SU-DHL-6 (cell line): ENCODE results near the gene DGUOK.

Source experiments
- H2AFZ ChIP-seq: fragments of 200-600 bp; sonication (generic); 2 replicates; pipeline ENCODE4 v1.6.1; 2014; ENCODE audit warnings: low read depth, mild to moderate bottlenecking, moderate library complexity, mixed read lengths, antibody characterized with exemption, low read length; ENCODE audit not compliant: severe bottlenecking
- H3F3A ChIP-seq: fragments of 200-600 bp; shearing (Covaris generic); 2 replicates; pipeline ENCODE4 v1.6.0; 2016; ENCODE audit warnings: antibody characterized with exemption, mild to moderate bottlenecking; ENCODE audit not compliant: insufficient read depth
- H3K27ac ChIP-seq: fragments of 200-600 bp; sonication (generic); 2 replicates; pipeline ENCODE4 v1.5.1; 2016; ENCODE audit warnings: low read depth, mild to moderate bottlenecking, low read length, moderate library complexity, mixed read lengths
- H3K27me3 ChIP-seq: fragments of 200-600 bp; sonication (generic), shearing (Covaris generic); 2 replicates; pipeline ENCODE4 v1.6.0; 2014; ENCODE audit warnings: mild to moderate bottlenecking, low read length
- H3K36me3 ChIP-seq: fragments of 200-600 bp; sonication (generic); 2 replicates; pipeline ENCODE4 v1.6.1; 2014; ENCODE audit warnings: mild to moderate bottlenecking, low read length, mixed read lengths
- H3K4me2 ChIP-seq: fragments of 300-600, 200-600 bp; shearing (Covaris generic), sonication (generic); 2 replicates; pipeline ENCODE4 v1.6.0; 2014; ENCODE audit warnings: low read length, low read depth, mild to moderate bottlenecking; ENCODE audit not compliant: poor library complexity, severe bottlenecking
- H3K4me3 ChIP-seq: fragments of 200-600 bp; sonication (generic); 2 replicates; pipeline ENCODE4 v1.5.1; 2014; ENCODE audit warnings: antibody characterized with exemption, low read length, mild to moderate bottlenecking, mixed read lengths; ENCODE audit not compliant: insufficient read depth, poor library complexity, severe bottlenecking
- H3K79me2 ChIP-seq: fragments of 200-600 bp; sonication (generic); 2 replicates; pipeline ENCODE4 v1.6.1; 2014; ENCODE audit warnings: mild to moderate bottlenecking, low read length, moderate library complexity; ENCODE audit not compliant: insufficient read depth
- H3K9ac ChIP-seq: fragments of 200-600 bp; sonication (generic); 2 replicates; pipeline ENCODE4 v1.7.0; 2014; ENCODE audit warnings: mild to moderate bottlenecking, low read length
- H3K9me2 ChIP-seq: fragments of 200-600 bp; sonication (generic); replicated peaks from 2 replicates; pipeline ENCODE4 v1.6.1; 2014; ENCODE audit warnings: low read length; ENCODE audit not compliant: insufficient read depth
- H3K9me3 ChIP-seq: fragments of 200-600 bp; sonication (generic); 2 replicates; pipeline ENCODE4 v1.6.1; 2014; ENCODE audit warnings: low read length, mixed read lengths; ENCODE audit not compliant: insufficient read depth
- H4K20me1 ChIP-seq: fragments of 200-600 bp; sonication (generic); 2 replicates; pipeline ENCODE4 v1.6.1; 2014; ENCODE audit warnings: low read depth, mild to moderate bottlenecking, antibody characterized with exemption, low read length, moderate library complexity, mixed read lengths
- CTCF ChIP-seq: fragments of 200-600 bp; sonication (generic); IDR thresholded peaks from one replicate; pipeline ENCODE4 v1.5.1; 2017; ENCODE audit warnings: antibody characterized with exemption, mild to moderate bottlenecking, low read length, moderate library complexity; ENCODE audit not compliant: insufficient read depth, poor library complexity, severe bottlenecking
- EZH2phosphoT487 ChIP-seq: fragments of 200-600 bp; sonication (generic), shearing (Covaris generic); conservative IDR thresholded peaks from 2 replicates; pipeline ENCODE4 v1.6.1; 2018; ENCODE audit warnings: mild to moderate bottlenecking, antibody characterized with exemption, low read length, moderate library complexity, mixed read lengths

DGUOK gene

GRCh38 chr2:73977466-73977865 is 50.8 kb downstream of the DGUOK start:
- no peaks in the 10 kb centered on the region for H3K27me3 ChIP-seq
- no peak overlapping the region for H3K9ac ChIP-seq
- H2AFZ ChIP-seq: no peak overlapping the region

GRCh38 chr2:73979021-73979420 is 52.3 kb downstream of the DGUOK start:
- H2AFZ ChIP-seq: no peak overlapping the region
- H3K9ac ChIP-seq: no peak overlapping the region
- H3K9me2 ChIP-seq: no peaks in the 10 kb centered on the region
- H3K36me3 ChIP-seq: no peaks in the 10 kb centered on the region
- no peaks in the 10 kb centered on the region for H3K79me2 ChIP-seq
- peaks cover 20% of the 10 kb centered on the region for H3F3A ChIP-seq
- no peak overlapping the region for H3K27ac ChIP-seq
- no peak overlapping the region for H3K4me3 ChIP-seq
- H3K4me2 ChIP-seq: no peak overlapping the region
- no peaks in the 10 kb centered on the region for H3K27me3 ChIP-seq
- no peaks in the 10 kb centered on the region for H4K20me1 ChIP-seq
- no peak for TF ChIP-seq CTCF
- no peak for TF ChIP-seq EZH2phosphoT487
- no peaks in the 10 kb centered on the region for H3K9me3 ChIP-seq

More at GRCh38 chr2:73977466-73977865, 50.8 kb downstream of the DGUOK start:
- H3K27ac ChIP-seq: no peak overlapping the region
- no peak overlapping the region for H3K4me3 ChIP-seq
- no peak overlapping the region for H3K4me2 ChIP-seq
- no peak for TF ChIP-seq CTCF
- TF ChIP-seq EZH2phosphoT487: no peak
- H3F3A ChIP-seq: peaks cover 4% of the 10 kb centered on the region
- H3K9me2 ChIP-seq: no peaks in the 10 kb centered on the region
- H3K79me2 ChIP-seq: no peaks in the 10 kb centered on the region
- H3K36me3 ChIP-seq: no peaks in the 10 kb centered on the region
- H4K20me1 ChIP-seq: no peaks in the 10 kb centered on the region; the same call in 1 of the 2 replicates
- H3K9me3 ChIP-seq: no peaks in the 10 kb centered on the region

- Histone ChIP-seq H3K27ac (no peak overlapping the region), H3K36me3 (no peaks in the 10 kb centered on the region), H3K9me2 (no peaks in the 10 kb centered on the region), H3K4me2 (peak overlapping the region; percentile 95), H3K79me2 (no peaks in the 10 kb centered on the region), H3K27me3 (no peaks in the 10 kb centered on the region), H3K9me3 (no peaks in the 10 kb centered on the region), H4K20me1 (no peaks in the 10 kb centered on the region), H3K4me3 (no peak overlapping the region), H3K9ac (no peak overlapping the region), H2AFZ (no peak overlapping the region), H3F3A (peaks cover 23% of the 10 kb centered on the region)
- TF ChIP-seq CTCF (no peak), EZH2phosphoT487 (no peak)
Measured at GRCh38 chr2:73979686-73980085, 53.0 kb downstream of the DGUOK start.
